WTC11 (cell line): ENCODE results near the gene SLC25A19. TPM values are rescaled to one million over a fixed set of nuclear protein-coding genes. Genes with fewer than 3 reads are reported as not detected.

Experiments used
- ATAC-seq: fragments of 200-7000 bp; cut with Tn5 transposase; 2 replicates; pipeline ENCODE4 v1.10.0; 2021; ENCODE audit warnings: mild to moderate bottlenecking, moderate library complexity
- CTCF ChIA-PET: fragments of 300-600 bp; sonication (Branson Sonifier 250); formaldehyde crosslinking; loops from one replicate; lab custom pipeline; 2021; ENCODE audit warnings: antibody characterized with exemption; lab: Charles Lee
- POLR2A ChIA-PET: fragments of 350-600 bp; sonication (Branson Sonifier 250); formaldehyde crosslinking; loops from one replicate; lab custom pipeline; 2021; ENCODE audit warnings: antibody characterized with exemption; lab: Charles Lee
- DNase-seq: peaks from one replicate; pipeline ENCODE4 v3.0.0; 2021; ENCODE audit warnings: low spot score
- H3K27ac Mint-ChIP-seq: 2 replicates; pipeline ENCODE4 v1.8.0; 2021; ENCODE audit warnings: mixed read lengths
- H3K27me3 Mint-ChIP-seq: 2 replicates; pipeline ENCODE4 v1.8.0; 2021; ENCODE audit warnings: low read depth, mild to moderate bottlenecking, moderate library complexity, mixed read lengths
- H3K36me3 Mint-ChIP-seq: 2 replicates; pipeline ENCODE4 v1.8.0; 2021; ENCODE audit warnings: mixed read lengths
- H3K4me1 Mint-ChIP-seq: 2 replicates; pipeline ENCODE4 v1.8.0; 2022; ENCODE audit warnings: mixed read lengths
- H3K4me3 Mint-ChIP-seq: 2 replicates; pipeline ENCODE4 v1.8.0; 2021; ENCODE audit warnings: mild to moderate bottlenecking, moderate library complexity, mixed read lengths
- H3K9me3 Mint-ChIP-seq: 2 replicates; pipeline ENCODE4 v1.8.0; 2021; ENCODE audit warnings: mixed read lengths
- E2F5 ChIP-seq: sonication (generic); formaldehyde crosslinking; IDR thresholded peaks from 2 replicates; pipeline ENCODE4 v1.8.1; 2022; ENCODE audit warnings: mild to moderate bottlenecking, moderate library complexity, missing genetic modification reagents
- FOXP4 ChIP-seq: sonication (generic); formaldehyde crosslinking; IDR thresholded peaks from 2 replicates; pipeline ENCODE4 v1.8.0; 2022; ENCODE audit warnings: mild to moderate bottlenecking, missing genetic modification reagents
- NFYB ChIP-seq: sonication (generic); formaldehyde crosslinking; conservative IDR thresholded peaks from 2 replicates; pipeline ENCODE4 v1.8.0; 2022; ENCODE audit warnings: low read depth, missing genetic modification reagents
- NR2C2 ChIP-seq: sonication (generic); formaldehyde crosslinking; IDR thresholded peaks from 2 replicates; pipeline ENCODE4 v1.8.0; 2022; ENCODE audit warnings: mild to moderate bottlenecking, missing genetic modification reagents
- OVOL2 ChIP-seq: fragments of 250-450 bp; sonication (Bioruptor Pico); IDR thresholded peaks from 2 replicates; pipeline ENCODE4 v1.9.0; 2021; ENCODE audit warnings: mild to moderate bottlenecking, borderline replicate concordance
- ZBTB21 ChIP-seq: sonication (generic); formaldehyde crosslinking; IDR thresholded peaks from 2 replicates; pipeline ENCODE4 v1.8.1; 2023; ENCODE audit warnings: mild to moderate bottlenecking, missing genetic modification reagents, borderline replicate concordance
- ZMAT4 ChIP-seq: fragments of 250-450 bp; sonication (Bioruptor Pico); IDR thresholded peaks from 2 replicates; pipeline ENCODE4 v1.9.0; 2021; ENCODE audit warnings: mild to moderate bottlenecking
- ZNF138 ChIP-seq: sonication (generic); formaldehyde crosslinking; conservative IDR thresholded peaks from 2 replicates; pipeline ENCODE4 v1.8.1; 2022; ENCODE audit warnings: mild to moderate bottlenecking, moderate library complexity, missing genetic modification reagents
- ZNF281 ChIP-seq: sonication (generic); formaldehyde crosslinking; IDR thresholded peaks from 2 replicates; pipeline ENCODE4 v1.8.0; 2023; ENCODE audit warnings: mild to moderate bottlenecking, missing genetic modification reagents
- ZNF532 ChIP-seq: fragments of 250-450 bp; sonication (Bioruptor Pico); IDR thresholded peaks from 2 replicates; pipeline ENCODE4 v1.9.0; 2021; ENCODE audit warnings: mild to moderate bottlenecking, borderline replicate concordance
- total RNA-seq: library from RNA; stranded (reverse); gene quantifications from 3 replicates; pipeline ENCODE4 v1.2.3, GENCODE V29; 2021

The SLC25A19 gene
- total RNA-seq, 1 experiment from 2014 or later, result 27.7 TPM

GRCh38 chr17:75228847-75229246, 60.4 kb downstream of the SLC25A19 start:
- H3K27me3 Mint-ChIP-seq, result no peaks in the 10 kb centered on the region; the same call in 1 of the 2 replicates
- no peak overlapping the region for H3K27ac Mint-ChIP-seq
- CTCF ChIA-PET, result interaction anchor here (1.0 to 6.4 kb wide), 2 partner anchors 11 to 42 kb away, joined by 3 to 62 read pairs; partner anchors contain the start of gene MIF4GD
- ATAC-seq, result no peak
- DNase-seq, result no peak
- H3K4me3 Mint-ChIP-seq, result no peak overlapping the region
- POLR2A ChIA-PET, result no interaction called here
- no peaks in the 10 kb centered on the region for H3K4me1 Mint-ChIP-seq
- H3K36me3 Mint-ChIP-seq, result peaks cover 69% of the 10 kb centered on the region
- TF ChIP-seq ZNF281 (CRISPR knock-in tag), result no peak
- H3K9me3 Mint-ChIP-seq, result no peaks in the 10 kb centered on the region

GRCh38 chr17:75228305-75228704, 60.9 kb downstream of the SLC25A19 start:
- Mint-ChIP-seq H3K36me3 (peaks cover 70% of the 10 kb centered on the region), H3K9me3 (no peaks in the 10 kb centered on the region), H3K4me1 (no peaks in the 10 kb centered on the region), H3K4me3 (no peak overlapping the region), H3K27me3 (no peaks in the 10 kb centered on the region; the same call in 1 of the 2 replicates), H3K27ac (no peak overlapping the region)
- ChIA-PET POLR2A (no interaction called here), CTCF (interaction anchor here (6.4 kb wide), 1 partner anchor 12 kb away, joined by 62 read pairs; no protein-coding TSS in a partner anchor)
- ATAC-seq (no peak), DNase-seq (no peak)
- TF ChIP-seq FOXP4 (CRISPR knock-in tag), result no peak
- TF ChIP-seq ZBTB21 (CRISPR knock-in tag), result no peak

GRCh38 chr17:75227729-75228128, 61.5 kb downstream of the SLC25A19 start:
- no peak for DNase-seq
- TF ChIP-seq OVOL2 (CRISPR knock-in tag) (no peak), NR2C2 (CRISPR knock-in tag) (no peak), ZMAT4 (no peak), ZNF138 (no peak), ZNF532 (CRISPR knock-in tag) (no peak), E2F5 (CRISPR knock-in tag) (no peak), NFYB (CRISPR knock-in tag) (no peak)
- no peak overlapping the region for H3K4me3 Mint-ChIP-seq
- no peaks in the 10 kb centered on the region; the same call in 1 of the 2 replicates for H3K27me3 Mint-ChIP-seq
- no peak overlapping the region for H3K27ac Mint-ChIP-seq
- H3K4me1 Mint-ChIP-seq, result no peaks in the 10 kb centered on the region
- ATAC-seq, result no peak
- H3K36me3 Mint-ChIP-seq, result peaks cover 68% of the 10 kb centered on the region
- no peaks in the 10 kb centered on the region for H3K9me3 Mint-ChIP-seq
- POLR2A ChIA-PET, result interaction anchor here (0.6 to 0.7 kb wide), 2 partner anchors 33 to 258 kb away, joined by 5 to 6 read pairs; partner anchors contain the start of gene GGA3
- CTCF ChIA-PET, result interaction anchor here (0.6 to 6.4 kb wide), 2 partner anchors 12 to 71 kb away, joined by 4 to 62 read pairs; no protein-coding TSS in a partner anchor
